ENCODE data around the gene POLA1. TPM values are rescaled to one million over a fixed set of nuclear protein-coding genes. Genes with fewer than 3 reads are reported as not detected.

Gene POLA1
- total and polyA plus RNA-seq, 4 donors: 8.8 to 30.8 (median 14.9) TPM

DNA sequence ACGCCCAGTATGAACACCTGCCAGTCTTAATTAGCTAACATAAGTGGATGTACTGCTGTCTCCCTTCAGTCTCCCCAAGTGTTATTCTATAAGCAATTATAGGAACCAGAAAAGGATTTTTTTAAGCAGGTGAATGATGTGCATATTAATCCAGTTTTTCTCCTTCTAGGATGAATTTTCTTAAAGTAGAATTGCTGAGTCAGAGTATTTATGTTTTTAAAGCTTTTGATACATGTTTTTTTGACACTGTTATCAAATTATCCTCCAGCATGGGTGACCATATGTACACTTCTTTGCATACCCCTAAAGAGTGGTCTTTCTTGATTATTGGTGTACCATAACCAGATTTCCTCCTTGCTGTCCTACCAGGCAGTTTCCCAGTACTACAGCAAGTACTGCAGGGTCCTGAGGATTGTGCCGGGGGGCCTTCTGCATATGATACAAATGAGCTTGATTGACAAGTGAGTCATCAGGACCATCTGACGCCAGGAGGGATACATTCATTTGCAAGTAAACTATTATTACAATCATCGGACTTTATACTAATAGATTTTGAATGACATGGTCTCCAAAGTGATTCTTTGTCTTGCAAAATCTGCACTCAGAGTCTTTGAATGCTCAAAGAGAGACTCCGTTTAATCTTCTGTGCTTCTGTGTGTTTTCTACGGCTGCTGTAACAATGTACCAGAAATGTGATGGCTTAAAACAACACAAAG, 35.9 kb upstream of the POLA1 start:
- Histone ChIP-seq H3K4me3 (ENCODE audit: low read depth, low read length) (no peak overlapping the region), H3K36me3 (ENCODE audit: control insufficient read depth, insufficient read depth, low read length) (no peaks in the 10 kb centered on the region), H3K9me3 (ENCODE audit: control insufficient read depth, insufficient read depth, low read length) (no peaks in the 10 kb centered on the region), H3K4me1 (ENCODE audit: control insufficient read depth, insufficient read depth, low read length) (no peaks in the 10 kb centered on the region), H3K27me3 (ENCODE audit: control insufficient read depth, insufficient read depth, low read length) (peaks cover 2% of the 10 kb centered on the region), H3K27ac (ENCODE audit: low read depth, low read length) (no peak overlapping the region)
- no peak for DNase-seq (ENCODE audit: low read depth in 4 of 6, low spot score in 6 of 6)
- WGBS (ENCODE audit: insufficient coverage): 40% methylated on average over 1 of the region's 6 CpGs

DNA sequence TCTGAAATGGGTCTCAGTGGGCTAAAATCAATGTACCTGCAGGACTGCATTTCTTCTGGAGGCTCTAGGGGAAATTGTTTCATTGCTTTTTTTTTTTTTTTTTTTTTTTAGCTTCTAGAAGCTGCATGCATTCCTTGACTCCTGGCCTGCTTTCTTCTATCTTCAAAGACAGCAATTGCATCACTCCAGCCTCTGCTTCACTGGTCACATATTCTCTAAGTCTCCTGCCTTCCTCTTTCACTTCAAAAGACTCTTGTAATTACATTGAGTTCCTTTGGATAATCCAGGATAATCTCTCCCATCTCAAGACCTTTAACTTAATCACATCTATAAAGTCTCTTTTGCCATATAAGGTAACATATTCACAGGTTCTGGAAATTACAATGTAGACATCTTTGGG, 35.3 kb upstream of the POLA1 start:
- H3K9me3 ChIP-seq (ENCODE audit: control insufficient read depth, insufficient read depth, low read length): no peaks in the 10 kb centered on the region
- H3K4me3 ChIP-seq (ENCODE audit: low read depth, low read length): no peak overlapping the region
- no peaks in the 10 kb centered on the region for H3K36me3 ChIP-seq (ENCODE audit: control insufficient read depth, insufficient read depth, low read length)
- H3K27me3 ChIP-seq (ENCODE audit: control insufficient read depth, insufficient read depth, low read length): peaks cover 2% of the 10 kb centered on the region
- no peak overlapping the region for H3K27ac ChIP-seq (ENCODE audit: low read depth, low read length)
- no peak for DNase-seq (ENCODE audit: low read depth in 4 of 6, low spot score in 6 of 6)
- no peaks in the 10 kb centered on the region for H3K4me1 ChIP-seq (ENCODE audit: control insufficient read depth, insufficient read depth, low read length)

DNA sequence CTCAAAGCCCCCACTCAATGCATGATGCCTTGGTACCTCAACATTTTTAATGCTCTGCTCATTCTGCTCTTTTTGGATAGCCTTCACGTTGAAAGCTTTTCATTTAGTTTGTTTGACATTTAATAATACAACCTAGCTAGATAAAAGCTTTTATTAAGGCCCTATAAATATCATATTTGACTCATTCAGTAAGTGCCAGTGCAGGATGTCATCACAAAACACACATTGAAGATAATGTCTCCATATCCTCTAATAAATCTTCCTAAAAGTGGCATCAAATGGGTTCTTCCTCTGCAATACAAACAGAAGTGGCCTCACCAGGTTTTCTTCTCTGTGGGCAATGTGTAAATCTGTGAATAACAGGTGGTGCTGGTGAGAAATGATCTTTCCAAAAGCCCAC, 34.6 kb upstream of the POLA1 start:
- H3K9me3 ChIP-seq (ENCODE audit: control insufficient read depth, insufficient read depth, low read length): no peaks in the 10 kb centered on the region
- no peak overlapping the region for H3K4me3 ChIP-seq (ENCODE audit: low read depth, low read length)
- no peaks in the 10 kb centered on the region for H3K4me1 ChIP-seq (ENCODE audit: control insufficient read depth, insufficient read depth, low read length)
- no peak for DNase-seq (ENCODE audit: low read depth in 4 of 6, low spot score in 6 of 6)
- no peak overlapping the region for H3K27ac ChIP-seq (ENCODE audit: low read depth, low read length)
- peaks cover 2% of the 10 kb centered on the region for H3K27me3 ChIP-seq (ENCODE audit: control insufficient read depth, insufficient read depth, low read length)
- no CpG with 5 or more reads among the region's 1 CpG for WGBS (ENCODE audit: insufficient coverage)
- H3K36me3 ChIP-seq (ENCODE audit: control insufficient read depth, insufficient read depth, low read length): no peaks in the 10 kb centered on the region

DNA sequence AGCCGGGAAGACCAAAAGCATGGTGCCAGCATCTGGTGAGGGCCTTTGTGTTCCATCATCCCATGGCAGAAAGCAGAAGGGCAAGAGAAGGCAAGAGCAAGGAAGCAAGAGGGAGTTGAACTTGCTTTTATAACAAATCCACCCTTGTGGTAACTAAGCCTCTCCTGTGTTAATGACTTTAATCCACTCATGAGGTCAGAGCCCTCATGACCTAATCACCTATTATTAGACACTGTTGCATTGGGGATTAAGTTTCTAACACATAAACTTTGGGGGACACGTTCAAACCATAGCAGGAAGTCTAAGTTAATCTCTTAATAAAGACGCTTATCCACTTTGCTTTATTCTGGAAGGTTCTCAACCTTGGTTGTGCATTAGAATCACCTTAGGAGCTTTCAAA, 34.1 kb upstream of the POLA1 start:
- no peaks in the 10 kb centered on the region for H3K4me1 ChIP-seq (ENCODE audit: control insufficient read depth, insufficient read depth, low read length)
- WGBS (ENCODE audit: insufficient coverage): 71% methylated on average over 2 of the region's 3 CpGs
- H3K9me3 ChIP-seq (ENCODE audit: control insufficient read depth, insufficient read depth, low read length): no peaks in the 10 kb centered on the region
- no peak for DNase-seq (ENCODE audit: low read depth in 4 of 6, low spot score in 6 of 6)
- no peak overlapping the region for H3K4me3 ChIP-seq (ENCODE audit: low read depth, low read length)
- H3K27me3 ChIP-seq (ENCODE audit: control insufficient read depth, insufficient read depth, low read length): peaks cover 2% of the 10 kb centered on the region
- no peak overlapping the region for H3K27ac ChIP-seq (ENCODE audit: low read depth, low read length)
- no peaks in the 10 kb centered on the region for H3K36me3 ChIP-seq (ENCODE audit: control insufficient read depth, insufficient read depth, low read length)

DNA sequence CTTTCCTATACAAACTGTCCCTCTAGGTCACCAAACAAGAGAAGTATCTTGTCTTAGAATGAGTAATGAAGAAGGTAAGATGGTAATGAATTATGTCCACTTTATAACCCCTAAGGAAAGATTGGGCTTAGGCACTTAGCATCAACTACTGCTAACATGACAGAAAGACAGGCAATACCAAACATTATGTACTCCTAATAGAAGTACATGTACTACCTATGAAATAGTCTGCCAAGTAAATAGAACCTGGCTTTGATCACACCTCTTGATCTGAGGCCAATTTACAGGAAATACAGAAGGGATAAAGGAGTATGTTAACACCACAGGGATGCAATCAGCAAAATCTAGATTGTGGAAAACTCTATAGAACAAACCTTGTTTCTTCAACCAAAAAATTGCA, 32.4 kb upstream of the POLA1 start:
- Histone ChIP-seq H3K4me1 (ENCODE audit: control insufficient read depth, insufficient read depth, low read length) (no peaks in the 10 kb centered on the region), H3K27ac (ENCODE audit: low read depth, low read length) (no peak overlapping the region), H3K36me3 (ENCODE audit: control insufficient read depth, insufficient read depth, low read length) (no peaks in the 10 kb centered on the region), H3K4me3 (ENCODE audit: low read depth, low read length) (no peak overlapping the region), H3K9me3 (ENCODE audit: control insufficient read depth, insufficient read depth, low read length) (no peaks in the 10 kb centered on the region), H3K27me3 (ENCODE audit: control insufficient read depth, insufficient read depth, low read length) (peaks cover 2% of the 10 kb centered on the region)
- DNase-seq (ENCODE audit: low read depth in 4 of 6, low spot score in 6 of 6): no peak

DNA sequence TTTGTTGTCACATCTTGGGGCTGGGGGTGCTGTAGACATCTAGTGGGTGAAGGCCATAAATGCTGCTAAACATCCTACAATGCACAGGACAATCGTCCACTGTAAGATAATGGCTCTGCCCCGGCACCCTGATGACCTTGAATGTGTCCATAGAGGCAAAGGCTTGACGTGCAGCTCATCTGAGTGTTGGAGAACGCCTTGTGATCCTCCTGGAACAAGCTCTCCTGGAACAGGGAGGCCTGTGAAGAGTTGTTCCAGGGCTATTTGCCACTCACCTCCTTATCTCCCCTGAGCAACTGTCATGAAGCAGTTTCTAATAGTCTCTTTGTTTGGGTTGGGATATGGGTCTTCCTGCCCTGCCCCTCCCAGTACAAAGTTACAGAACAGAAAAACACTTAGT, 31.4 kb upstream of the POLA1 start:
- no peak overlapping the region for H3K27ac ChIP-seq (ENCODE audit: low read depth, low read length)
- no peak overlapping the region for H3K4me3 ChIP-seq (ENCODE audit: low read depth, low read length)
- no peaks in the 10 kb centered on the region for H3K4me1 ChIP-seq (ENCODE audit: control insufficient read depth, insufficient read depth, low read length)
- H3K9me3 ChIP-seq (ENCODE audit: control insufficient read depth, insufficient read depth, low read length): no peaks in the 10 kb centered on the region
- peaks cover 2% of the 10 kb centered on the region for H3K27me3 ChIP-seq (ENCODE audit: control insufficient read depth, insufficient read depth, low read length)
- no peaks in the 10 kb centered on the region for H3K36me3 ChIP-seq (ENCODE audit: control insufficient read depth, insufficient read depth, low read length)
- WGBS (ENCODE audit: insufficient coverage): 53% methylated on average over 3 of the region's 4 CpGs
- no peak for DNase-seq (ENCODE audit: low read depth in 4 of 6, low spot score in 6 of 6)

DNA sequence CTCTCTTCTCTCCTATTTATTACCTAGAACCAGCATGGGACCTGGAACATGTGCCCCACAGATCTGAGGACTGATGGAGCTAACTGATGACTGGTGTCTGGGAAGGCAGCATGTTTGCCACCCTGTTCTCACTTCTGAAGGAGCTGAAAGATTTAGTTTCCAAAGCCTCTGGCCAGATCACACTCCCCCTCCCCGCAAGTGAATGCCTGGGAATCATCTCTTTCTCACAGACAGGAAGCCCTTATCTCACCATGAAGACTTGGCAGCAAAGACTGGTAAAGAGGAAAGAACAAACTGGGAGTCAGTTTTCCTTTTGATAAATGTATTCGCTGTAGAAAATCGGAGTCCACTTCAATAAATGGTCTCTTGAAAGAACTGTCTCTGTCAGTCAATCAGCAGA, 25.6 kb upstream of the POLA1 start:
- Histone ChIP-seq H3K27me3 (ENCODE audit: control insufficient read depth, insufficient read depth, low read length) (no peaks in the 10 kb centered on the region), H3K4me3 (ENCODE audit: low read depth, low read length) (no peak overlapping the region), H3K36me3 (ENCODE audit: control insufficient read depth, insufficient read depth, low read length) (no peaks in the 10 kb centered on the region), H3K9me3 (ENCODE audit: control insufficient read depth, insufficient read depth, low read length) (no peaks in the 10 kb centered on the region), H3K4me1 (ENCODE audit: control insufficient read depth, insufficient read depth, low read length) (no peaks in the 10 kb centered on the region), H3K27ac (ENCODE audit: low read depth, low read length) (no peak overlapping the region)
- DNase-seq (ENCODE audit: low read depth in 4 of 6, low spot score in 6 of 6): peak in 1 of 6 donors; percentile 8
- WGBS (ENCODE audit: insufficient coverage): no CpG with 5 or more reads among the region's 3 CpGs

DNA sequence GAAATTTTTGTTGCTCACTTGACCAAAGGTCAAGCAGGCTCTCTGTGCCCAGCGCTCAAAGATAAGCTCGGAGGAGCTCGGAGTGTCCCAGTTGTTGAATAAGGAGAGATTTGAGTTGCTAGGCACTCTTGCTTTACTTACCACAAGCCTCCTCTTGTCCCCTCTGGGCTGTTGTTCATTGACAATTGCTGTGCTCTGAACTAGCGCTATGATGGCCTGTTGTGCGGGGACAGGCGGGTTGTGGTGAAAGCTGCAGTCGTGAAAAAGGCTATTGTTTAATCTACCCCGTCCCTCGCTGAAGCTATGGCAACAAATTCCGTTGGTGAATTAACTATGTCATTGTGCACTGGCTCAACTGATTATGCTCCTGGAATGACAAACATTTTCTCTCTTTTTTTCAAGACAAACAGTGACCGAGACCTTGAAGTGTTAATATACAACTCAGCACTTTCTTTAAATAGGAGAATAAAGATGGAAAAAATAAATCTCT, 21.0 kb upstream of the POLA1 start:
- 43% methylated on average over 10 of the region's 11 CpGs for WGBS (ENCODE audit: insufficient coverage)
- H3K27me3 ChIP-seq (ENCODE audit: control insufficient read depth, insufficient read depth, low read length): no peaks in the 10 kb centered on the region
- H3K4me3 ChIP-seq (ENCODE audit: low read depth, low read length): no peak overlapping the region
- DNase-seq (ENCODE audit: low read depth in 4 of 6, low spot score in 6 of 6): peak in 2 of 6 donors; percentile 51 to 65
- peaks cover 3% of the 10 kb centered on the region for H3K4me1 ChIP-seq (ENCODE audit: control insufficient read depth, insufficient read depth, low read length)
- H3K27ac ChIP-seq (ENCODE audit: low read depth, low read length): peak overlapping the region; percentile 62
- H3K36me3 ChIP-seq (ENCODE audit: control insufficient read depth, insufficient read depth, low read length): no peaks in the 10 kb centered on the region
- no peaks in the 10 kb centered on the region for H3K9me3 ChIP-seq (ENCODE audit: control insufficient read depth, insufficient read depth, low read length)

DNA sequence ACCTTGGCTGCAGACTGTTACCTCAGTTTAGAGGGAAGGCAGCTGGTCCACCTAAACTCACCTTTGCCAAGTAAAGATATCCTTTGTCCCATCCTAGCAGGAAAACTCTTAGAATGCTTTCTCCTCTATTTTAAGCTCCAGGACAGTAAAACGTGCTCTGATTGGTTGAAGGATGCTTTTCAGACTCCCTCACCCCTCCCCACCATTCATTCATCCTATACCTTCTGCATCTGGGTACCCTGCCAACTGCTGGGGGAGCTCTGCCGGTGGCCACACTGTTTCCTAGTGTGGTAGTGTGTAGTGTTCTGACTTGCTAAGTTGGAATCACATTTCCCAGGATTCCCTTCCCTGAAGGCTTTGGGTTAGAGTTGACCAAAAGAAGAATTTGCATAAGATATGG, 20.3 kb upstream of the POLA1 start:
- peaks cover 3% of the 10 kb centered on the region for H3K4me1 ChIP-seq (ENCODE audit: control insufficient read depth, insufficient read depth, low read length)
- 43% methylated on average over 1 of the region's 2 CpGs for WGBS (ENCODE audit: insufficient coverage)
- H3K36me3 ChIP-seq (ENCODE audit: control insufficient read depth, insufficient read depth, low read length): no peaks in the 10 kb centered on the region
- peak in 1 of 6 donors; percentile 19 for DNase-seq (ENCODE audit: low read depth in 4 of 6, low spot score in 6 of 6)
- no peaks in the 10 kb centered on the region for H3K9me3 ChIP-seq (ENCODE audit: control insufficient read depth, insufficient read depth, low read length)
- H3K4me3 ChIP-seq (ENCODE audit: low read depth, low read length): no peak overlapping the region
- H3K27me3 ChIP-seq (ENCODE audit: control insufficient read depth, insufficient read depth, low read length): no peaks in the 10 kb centered on the region
- H3K27ac ChIP-seq (ENCODE audit: low read depth, low read length): peak overlapping the region; percentile 25

DNA sequence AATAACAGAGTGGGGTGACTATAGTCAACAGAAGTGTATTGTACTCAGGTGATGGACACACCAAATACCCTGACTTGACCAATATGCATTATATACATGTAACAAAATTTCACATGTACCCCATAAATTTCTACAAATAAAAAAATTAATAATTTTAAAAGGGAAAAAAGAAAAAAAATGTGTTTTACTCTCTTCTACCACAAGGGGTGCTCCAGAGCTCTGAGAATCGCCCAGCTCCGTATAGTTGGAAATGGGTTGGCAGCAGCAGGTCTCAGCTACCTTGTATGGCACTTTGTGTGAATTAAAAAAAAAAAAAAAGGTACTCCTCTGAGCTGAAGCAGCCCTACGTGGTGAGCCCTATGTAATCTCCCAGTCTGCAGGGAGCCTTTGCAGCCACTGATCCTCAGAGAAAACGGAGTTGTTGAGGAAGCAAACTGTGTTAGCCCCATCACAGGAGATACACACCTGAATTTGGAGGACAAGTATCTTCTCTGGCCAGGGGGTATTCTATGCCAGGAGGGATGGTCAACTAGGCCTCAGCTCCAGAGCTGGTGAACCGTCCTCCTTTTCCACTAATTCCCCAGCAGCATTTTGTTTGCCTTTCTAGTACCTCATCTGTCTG, 17.2 kb upstream of the POLA1 start:
- WGBS (ENCODE audit: insufficient coverage): 35% methylated on average over 3 of the region's 5 CpGs
- no peaks in the 10 kb centered on the region for H3K36me3 ChIP-seq (ENCODE audit: control insufficient read depth, insufficient read depth, low read length)
- peaks cover 3% of the 10 kb centered on the region for H3K4me1 ChIP-seq (ENCODE audit: control insufficient read depth, insufficient read depth, low read length)
- H3K4me3 ChIP-seq (ENCODE audit: low read depth, low read length): no peak overlapping the region
- H3K9me3 ChIP-seq (ENCODE audit: control insufficient read depth, insufficient read depth, low read length): no peaks in the 10 kb centered on the region
- no peaks in the 10 kb centered on the region for H3K27me3 ChIP-seq (ENCODE audit: control insufficient read depth, insufficient read depth, low read length)
- DNase-seq (ENCODE audit: low read depth in 4 of 6, low spot score in 6 of 6): peak in 1 of 6 donors; percentile 12
- H3K27ac ChIP-seq (ENCODE audit: low read depth, low read length): no peak overlapping the region

Data from spinal cord (tissue), 10 donors.